ENCODE results near the gene ZNFX1. TPM values are rescaled to one million over a fixed set of nuclear protein-coding genes. Genes with fewer than 3 reads are reported as not detected.

Gene ZNFX1
- polyA plus RNA-seq, 1 of the 3 experiments (the other 2 are of a cell fraction) = 3.9 TPM

- no peak overlapping the region for H3K27ac ChIP-seq (ENCODE audit: low read depth in 2 of 2, low read length in 1 of 2)
- H3F3A ChIP-seq (replicated peaks; ENCODE audit: insufficient read depth) = no peaks in the 10 kb centered on the region
- CTCF ChIA-PET = interaction anchor here (0.8 to 2.0 kb wide), 3 partner anchors 8 to 221 kb away, joined by 3 to 7 read pairs (median 4); no protein-coding TSS in a partner anchor
- no peak overlapping the region for H3K4me3 ChIP-seq (ENCODE audit: low read depth in 2 of 2, low read length in 1 of 2)
- DNase-seq = no peak
- no peaks in the 10 kb centered on the region for H3K36me3 ChIP-seq (replicated peaks in 1 of 2; ENCODE audit: control insufficient read depth in 1 of 2, insufficient read depth in 2 of 2, low read length in 1 of 2)
- H2AFZ ChIP-seq (ENCODE audit: low read depth) = no peak overlapping the region
- WGBS (ENCODE audit: low lambda C conversion rate) = 55% methylated on average over 2 of the region's 2 CpGs
- H3K9ac ChIP-seq = no peak overlapping the region
- H4K20me1 ChIP-seq (ENCODE audit: insufficient read depth) = no peaks in the 10 kb centered on the region
- H3K4me2 ChIP-seq = no peak overlapping the region
- no peaks in the 10 kb centered on the region for H3K79me2 ChIP-seq (ENCODE audit: insufficient read depth)
- POLR2A ChIA-PET = no interaction called here
- H3K27me3 ChIP-seq (ENCODE audit: insufficient read depth) = peaks cover 36% of the 10 kb centered on the region
- peaks cover 0 to 4% of the 10 kb centered on the region in 2 experiments; a peak in 1 of 4 replicates for H3K4me1 ChIP-seq (ENCODE audit: control insufficient read depth in 1 of 2, insufficient read depth in 2 of 2, low read depth in 1 of 2, low read length in 1 of 2)
- H3K9me3 ChIP-seq = no peaks in the 10 kb centered on the region
- no peak for TF ChIP-seq RFX5 (IDR thresholded peaks at IDR 0.05; ENCODE audit: low read length)
- H3K9me2 ChIP-seq = no peaks in the 10 kb centered on the region
Measured at GRCh38 chr20:49313283-49313682, 35.4 kb upstream of the ZNFX1 start.

GRCh38 chr20:49312661-49313060, 34.8 kb upstream of the ZNFX1 start:
- Histone ChIP-seq H3K9ac (no peak overlapping the region), H3K27ac (ENCODE audit: low read depth in 2 of 2, low read length in 1 of 2) (no peak overlapping the region), H4K20me1 (ENCODE audit: insufficient read depth) (no peaks in the 10 kb centered on the region), H2AFZ (ENCODE audit: low read depth) (no peak overlapping the region), H3K36me3 (replicated peaks in 1 of 2; ENCODE audit: control insufficient read depth in 1 of 2, insufficient read depth in 2 of 2, low read length in 1 of 2) (no peaks in the 10 kb centered on the region), H3K4me1 (ENCODE audit: control insufficient read depth in 1 of 2, insufficient read depth in 2 of 2, low read depth in 1 of 2, low read length in 1 of 2) (no peaks in the 10 kb centered on the region), H3K4me3 (ENCODE audit: low read depth in 2 of 2, low read length in 1 of 2) (no peak overlapping the region), H3K79me2 (ENCODE audit: insufficient read depth) (no peaks in the 10 kb centered on the region), H3K9me2 (no peaks in the 10 kb centered on the region), H3F3A (replicated peaks; ENCODE audit: insufficient read depth) (no peaks in the 10 kb centered on the region), H3K4me2 (no peak overlapping the region), H3K27me3 (ENCODE audit: insufficient read depth) (peaks cover 30% of the 10 kb centered on the region; the same call in 1 of the 2 replicates), H3K9me3 (no peaks in the 10 kb centered on the region)
- ChIA-PET POLR2A (no interaction called here), CTCF (interaction anchor here (0.8 to 2.0 kb wide), 3 partner anchors 8 to 222 kb away, joined by 3 to 7 read pairs (median 4); no protein-coding TSS in a partner anchor)
- DNase-seq = no peak
- no peak for TF ChIP-seq PBX3 (IDR thresholded peaks at IDR 0.05)
- no peak for TF ChIP-seq CHD2 (IDR thresholded peaks at IDR 0.05; ENCODE audit: low read length, partially characterized antibody)
- no peak for TF ChIP-seq FOSL2 (IDR thresholded peaks at IDR 0.05; ENCODE audit: borderline replicate concordance, low read depth)
- TF ChIP-seq GATA2 (CRISPR knock-in tag; IDR thresholded peaks at IDR 0.05) = no peak
- TF ChIP-seq ZBTB33 (IDR thresholded peaks at IDR 0.05; ENCODE audit: borderline replicate concordance, low read depth) = no peak
- TF ChIP-seq MXI1 (IDR thresholded peaks at IDR 0.05; ENCODE audit: low read depth, low read length) = no peak
- WGBS (ENCODE audit: low lambda C conversion rate) = 67% methylated on average over 4 of the region's 4 CpGs

- Histone ChIP-seq H3K79me2 (ENCODE audit: insufficient read depth) (no peaks in the 10 kb centered on the region), H3K9me2 (no peaks in the 10 kb centered on the region), H2AFZ (ENCODE audit: low read depth) (no peak overlapping the region), H3K27me3 (ENCODE audit: insufficient read depth) (peaks cover 14% of the 10 kb centered on the region; the same call in 1 of the 2 replicates), H3K36me3 (replicated peaks in 1 of 2; ENCODE audit: control insufficient read depth in 1 of 2, insufficient read depth in 2 of 2, low read length in 1 of 2) (no peaks in the 10 kb centered on the region), H3K27ac (ENCODE audit: low read depth in 2 of 2, low read length in 1 of 2) (no peak overlapping the region), H3K4me2 (no peak overlapping the region), H3K4me3 (ENCODE audit: low read depth in 2 of 2, low read length in 1 of 2) (no peak overlapping the region), H3K4me1 (ENCODE audit: control insufficient read depth in 1 of 2, insufficient read depth in 2 of 2, low read depth in 1 of 2, low read length in 1 of 2) (peaks cover 0 to 9% of the 10 kb centered on the region in 2 experiments; a peak in 1 of 4 replicates), H3F3A (replicated peaks; ENCODE audit: insufficient read depth) (no peaks in the 10 kb centered on the region), H3K9me3 (no peaks in the 10 kb centered on the region), H3K9ac (no peak overlapping the region), H4K20me1 (ENCODE audit: insufficient read depth) (no peaks in the 10 kb centered on the region)
- ChIA-PET CTCF (interaction anchor here (1.2 to 1.6 kb wide), 3 partner anchors 10 to 231 kb away, joined by 3 to 5 read pairs (median 3); no protein-coding TSS in a partner anchor), POLR2A (no interaction called here)
- DNase-seq = no peak
- no peak for TF ChIP-seq GATA2 (CRISPR knock-in tag; IDR thresholded peaks at IDR 0.05)
- TF ChIP-seq USF2 (IDR thresholded peaks at IDR 0.05; ENCODE audit: borderline replicate concordance, low read depth, low read length) = no peak
- no peak for TF ChIP-seq RXRA (IDR thresholded peaks at IDR 0.05; ENCODE audit: borderline replicate concordance, low read depth)
- no peak for TF ChIP-seq FOSL2 (IDR thresholded peaks at IDR 0.05; ENCODE audit: borderline replicate concordance, low read depth)
- no peak for TF ChIP-seq PBX3 (IDR thresholded peaks at IDR 0.05)
- no peak for TF ChIP-seq CHD2 (IDR thresholded peaks at IDR 0.05; ENCODE audit: low read length, partially characterized antibody)
- TF ChIP-seq POLR2AphosphoS5 (IDR thresholded peaks at IDR 0.05; ENCODE audit: low read depth, low read length) = no peak
- no peak for TF ChIP-seq YY1 (IDR thresholded peaks at IDR 0.05; ENCODE audit: low read depth)
- no peak for TF ChIP-seq JUND (IDR thresholded peaks at IDR 0.05)
Measured at GRCh38 chr20:49310705-49311104, 32.8 kb upstream of the ZNFX1 start.
